NCI-H1417 treated with DMSO at 0.1 percent for 48 hours (cell line): ENCODE data around the gene SEMA3F.

ENCODE experiments used
- DNase-seq: peaks from one replicate; lab custom pipeline; 2025; lab: John Stamatoyannopoulos, UW

SEMA3F gene

GRCh38 chr3:50170689-50171088, 15.6 kb downstream of the SEMA3F start:
- no peak for DNase-seq

GRCh38 chr3:50171540-50172301, 16.6 kb downstream of the SEMA3F start:
- no peak for DNase-seq

GRCh38 chr3:50172626-50173220, 17.6 kb downstream of the SEMA3F start:
- no peak for DNase-seq

GRCh38 chr3:50173685-50174516, 18.8 kb downstream of the SEMA3F start:
- DNase-seq, result no peak

- DNase-seq, result no peak
Measured at GRCh38 chr3:50174517-50174895, 19.4 kb downstream of the SEMA3F start.

- DNase-seq, result no peak
Measured at GRCh38 chr3:50174947-50175524, 19.9 kb downstream of the SEMA3F start.

- no peak for DNase-seq
Measured at GRCh38 chr3:50177346-50177745, 22.2 kb downstream of the SEMA3F start.

GRCh38 chr3:50179710-50180109, 24.6 kb downstream of the SEMA3F start:
- no peak for DNase-seq

- DNase-seq, result no peak
Measured at GRCh38 chr3:50181985-50182384, 26.9 kb downstream of the SEMA3F start.

GRCh38 chr3:50182533-50183099, 27.5 kb downstream of the SEMA3F start:
- DNase-seq, result no peak

- DNase-seq, result no peak
Measured at GRCh38 chr3:50183755-50184154, 28.6 kb downstream of the SEMA3F start.

- no peak for DNase-seq
Measured at GRCh38 chr3:50184242-50184978, 29.3 kb downstream of the SEMA3F start.

GRCh38 chr3:50185230-50185629, 30.1 kb downstream of the SEMA3F start:
- no peak for DNase-seq

GRCh38 chr3:50186096-50186495, 31.0 kb downstream of the SEMA3F start:
- DNase-seq, result no peak

- DNase-seq, result no peak
Measured at GRCh38 chr3:50187750-50188149, 32.6 kb downstream of the SEMA3F start.

- no peak for DNase-seq
Measured at GRCh38 chr3:50189274-50189673, 34.1 kb downstream of the SEMA3F start.

- no peak for DNase-seq
Measured at GRCh38 chr3:50189989-50190388, 34.9 kb downstream of the SEMA3F start.

GRCh38 chr3:50190936-50191660, 36.0 kb downstream of the SEMA3F start, which contains the start of gene GNAT1:
Gene GNAT1 (plus strand): TSS chr3:50191610. CDS start chr3:50191726, 116 bp downstream.
- no peak for DNase-seq

GRCh38 chr3:50192124-50192523, 37.0 kb downstream of the SEMA3F start:
- no peak for DNase-seq

- no peak for DNase-seq
Measured at GRCh38 chr3:50192689-50193141, 37.6 kb downstream of the SEMA3F start.

GRCh38 chr3:50193286-50193685, 38.2 kb downstream of the SEMA3F start:
- no peak for DNase-seq
